ENCODE data around the gene GUCY2D.

GRCh38 chr17:8056976-8057625, 54.7 kb downstream of the GUCY2D start:
- TF ChIP-seq, protein P1, sequence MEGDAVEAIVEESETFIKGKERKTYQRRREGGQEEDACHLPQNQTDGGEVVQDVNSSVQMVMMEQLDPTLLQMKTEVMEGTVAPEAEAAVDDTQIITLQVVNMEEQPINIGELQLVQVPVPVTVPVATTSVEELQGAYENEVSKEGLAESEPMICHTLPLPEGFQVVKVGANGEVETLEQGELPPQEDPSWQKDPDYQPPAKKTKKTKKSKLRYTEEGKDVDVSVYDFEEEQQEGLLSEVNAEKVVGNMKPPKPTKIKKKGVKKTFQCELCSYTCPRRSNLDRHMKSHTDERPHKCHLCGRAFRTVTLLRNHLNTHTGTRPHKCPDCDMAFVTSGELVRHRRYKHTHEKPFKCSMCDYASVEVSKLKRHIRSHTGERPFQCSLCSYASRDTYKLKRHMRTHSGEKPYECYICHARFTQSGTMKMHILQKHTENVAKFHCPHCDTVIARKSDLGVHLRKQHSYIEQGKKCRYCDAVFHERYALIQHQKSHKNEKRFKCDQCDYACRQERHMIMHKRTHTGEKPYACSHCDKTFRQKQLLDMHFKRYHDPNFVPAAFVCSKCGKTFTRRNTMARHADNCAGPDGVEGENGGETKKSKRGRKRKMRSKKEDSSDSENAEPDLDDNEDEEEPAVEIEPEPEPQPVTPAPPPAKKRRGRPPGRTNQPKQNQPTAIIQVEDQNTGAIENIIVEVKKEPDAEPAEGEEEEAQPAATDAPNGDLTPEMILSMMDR (IDR thresholded peaks at IDR 0.05; ENCODE audit: low read depth, low read length) = no peak
- TF ChIP-seq EZH2phosphoT487 (IDR thresholded peaks at IDR 0.05; ENCODE audit: low read depth) = no peak
